Measurements from ENCODE around the gene FN3K. TPM values are rescaled to one million over a fixed set of nuclear protein-coding genes. Genes with fewer than 3 reads are reported as not detected.

The FN3K gene
- total RNA-seq, 4 donors from 2014 or later, result 3.4 to 22.7 (median 6.5) TPM

DNA sequence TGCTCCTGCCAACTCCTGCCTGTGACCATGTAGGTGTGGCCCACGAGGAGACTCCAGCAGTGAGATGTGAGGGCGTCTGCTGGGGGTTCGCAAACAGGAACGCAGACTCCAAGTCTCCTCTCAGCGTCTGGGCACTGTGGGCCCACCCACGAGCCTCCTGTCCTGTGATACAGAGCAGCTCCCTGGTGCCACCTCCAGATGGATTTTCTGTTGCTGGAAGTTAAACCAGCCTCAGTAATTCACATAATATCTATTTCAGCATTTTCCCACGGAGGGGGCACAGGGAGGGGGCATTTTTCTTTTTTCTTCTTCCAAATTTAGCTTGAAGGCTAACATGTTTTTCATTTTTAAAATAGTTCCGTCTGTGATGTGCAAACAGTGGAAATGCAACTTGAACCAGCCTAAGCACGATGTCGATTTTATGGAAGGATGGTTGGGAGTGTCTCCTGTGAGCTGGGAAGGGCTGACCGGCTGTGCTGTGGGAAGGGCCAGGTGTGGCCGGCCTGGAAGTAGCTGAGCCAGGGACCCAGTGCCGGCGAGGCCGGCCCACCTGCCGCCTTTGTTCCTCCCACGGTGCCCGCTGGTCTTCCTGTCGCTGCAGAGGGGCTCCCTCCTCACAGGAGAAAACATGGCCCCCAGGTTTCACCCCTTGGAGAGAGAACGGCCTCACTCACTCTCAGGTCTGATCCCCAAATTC lies 33.0 kb upstream of the FN3K start:
- 63% methylated on average over 17 of the region's 20 CpGs for WGBS
- no peaks in the 10 kb centered on the region for H3K27me3 ChIP-seq
- intact Hi-C loops (cut with DNase I), result no loop called here
- no peak overlapping the region for H3K27ac ChIP-seq (replicated peaks in 1 of 4)
- no peak overlapping the region for H3K4me3 ChIP-seq
- TF ChIP-seq POLR2AphosphoS5 (IDR thresholded peaks at IDR 0.05), result no peak
- TF ChIP-seq, protein P1, sequence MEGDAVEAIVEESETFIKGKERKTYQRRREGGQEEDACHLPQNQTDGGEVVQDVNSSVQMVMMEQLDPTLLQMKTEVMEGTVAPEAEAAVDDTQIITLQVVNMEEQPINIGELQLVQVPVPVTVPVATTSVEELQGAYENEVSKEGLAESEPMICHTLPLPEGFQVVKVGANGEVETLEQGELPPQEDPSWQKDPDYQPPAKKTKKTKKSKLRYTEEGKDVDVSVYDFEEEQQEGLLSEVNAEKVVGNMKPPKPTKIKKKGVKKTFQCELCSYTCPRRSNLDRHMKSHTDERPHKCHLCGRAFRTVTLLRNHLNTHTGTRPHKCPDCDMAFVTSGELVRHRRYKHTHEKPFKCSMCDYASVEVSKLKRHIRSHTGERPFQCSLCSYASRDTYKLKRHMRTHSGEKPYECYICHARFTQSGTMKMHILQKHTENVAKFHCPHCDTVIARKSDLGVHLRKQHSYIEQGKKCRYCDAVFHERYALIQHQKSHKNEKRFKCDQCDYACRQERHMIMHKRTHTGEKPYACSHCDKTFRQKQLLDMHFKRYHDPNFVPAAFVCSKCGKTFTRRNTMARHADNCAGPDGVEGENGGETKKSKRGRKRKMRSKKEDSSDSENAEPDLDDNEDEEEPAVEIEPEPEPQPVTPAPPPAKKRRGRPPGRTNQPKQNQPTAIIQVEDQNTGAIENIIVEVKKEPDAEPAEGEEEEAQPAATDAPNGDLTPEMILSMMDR (IDR thresholded peaks at IDR 0.05), result no peak
- TF ChIP-seq POLR2A (IDR thresholded peaks at IDR 0.05; ENCODE audit: low read depth), result no peak
- no peak for TF ChIP-seq EP300 (IDR thresholded peaks at IDR 0.05)
- H3K9me3 ChIP-seq, result no peaks in the 10 kb centered on the region
- H3K4me1 ChIP-seq, result peaks cover 8 to 25% (median 16%) of the 10 kb centered on the region in 4 donors
- DNase-seq (ENCODE audit: extremely low spot score), result no peak
- no peaks in the 10 kb centered on the region for H3K36me3 ChIP-seq

DNA sequence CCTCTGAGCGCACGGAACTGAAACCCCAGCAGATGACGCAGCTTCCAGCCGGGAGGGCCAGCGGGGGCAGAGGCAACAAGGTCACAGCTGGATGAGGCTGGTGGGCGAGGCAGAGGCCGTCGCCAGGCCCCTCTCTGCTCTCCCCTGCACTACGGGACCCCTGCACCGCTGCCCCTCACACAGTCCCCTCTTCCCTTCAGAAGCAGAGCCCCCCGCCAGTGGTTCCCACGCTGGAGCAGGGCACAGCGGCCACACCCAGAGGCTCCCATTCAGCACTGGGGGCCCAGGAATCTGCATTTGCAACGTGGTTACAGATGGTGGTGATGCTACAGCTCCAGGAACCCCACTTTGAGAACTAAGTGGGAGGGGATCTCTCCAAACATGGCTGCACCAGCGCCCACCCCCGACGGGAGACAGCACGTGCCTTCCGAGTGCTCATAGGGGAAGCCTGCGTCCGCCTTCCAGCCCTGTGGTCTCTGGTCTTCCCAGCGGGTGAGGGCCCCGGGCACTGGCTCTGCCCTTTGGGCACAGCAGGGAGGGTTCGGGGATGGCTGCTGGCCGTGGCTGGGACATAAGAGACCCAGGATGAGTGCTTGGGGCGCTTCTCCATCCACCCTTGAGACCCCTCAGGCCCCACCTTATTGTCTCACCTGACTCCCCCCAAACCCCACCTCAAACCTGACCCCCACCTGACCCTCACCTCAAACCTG lies 32.2 kb upstream of the FN3K start:
- Histone ChIP-seq H3K4me1 (peaks cover 4 to 23% (median 13%) of the 10 kb centered on the region in 4 donors), H3K36me3 (no peaks in the 10 kb centered on the region), H3K27ac (replicated peaks in 1 of 4) (no peak overlapping the region), H3K4me3 (no peak overlapping the region), H3K9me3 (no peaks in the 10 kb centered on the region), H3K27me3 (no peaks in the 10 kb centered on the region)
- no peak for DNase-seq (ENCODE audit: extremely low spot score)
- 85% methylated on average over 12 of the region's 26 CpGs for WGBS
- intact Hi-C loops (cut with DNase I), result no loop called here
- TF ChIP-seq, protein P1 (IDR thresholded peaks at IDR 0.05), result no peak
- TF ChIP-seq POLR2AphosphoS5 (IDR thresholded peaks at IDR 0.05) (no peak), EP300 (IDR thresholded peaks at IDR 0.05) (no peak), POLR2A (IDR thresholded peaks at IDR 0.05; ENCODE audit: low read depth) (no peak)

DNA sequence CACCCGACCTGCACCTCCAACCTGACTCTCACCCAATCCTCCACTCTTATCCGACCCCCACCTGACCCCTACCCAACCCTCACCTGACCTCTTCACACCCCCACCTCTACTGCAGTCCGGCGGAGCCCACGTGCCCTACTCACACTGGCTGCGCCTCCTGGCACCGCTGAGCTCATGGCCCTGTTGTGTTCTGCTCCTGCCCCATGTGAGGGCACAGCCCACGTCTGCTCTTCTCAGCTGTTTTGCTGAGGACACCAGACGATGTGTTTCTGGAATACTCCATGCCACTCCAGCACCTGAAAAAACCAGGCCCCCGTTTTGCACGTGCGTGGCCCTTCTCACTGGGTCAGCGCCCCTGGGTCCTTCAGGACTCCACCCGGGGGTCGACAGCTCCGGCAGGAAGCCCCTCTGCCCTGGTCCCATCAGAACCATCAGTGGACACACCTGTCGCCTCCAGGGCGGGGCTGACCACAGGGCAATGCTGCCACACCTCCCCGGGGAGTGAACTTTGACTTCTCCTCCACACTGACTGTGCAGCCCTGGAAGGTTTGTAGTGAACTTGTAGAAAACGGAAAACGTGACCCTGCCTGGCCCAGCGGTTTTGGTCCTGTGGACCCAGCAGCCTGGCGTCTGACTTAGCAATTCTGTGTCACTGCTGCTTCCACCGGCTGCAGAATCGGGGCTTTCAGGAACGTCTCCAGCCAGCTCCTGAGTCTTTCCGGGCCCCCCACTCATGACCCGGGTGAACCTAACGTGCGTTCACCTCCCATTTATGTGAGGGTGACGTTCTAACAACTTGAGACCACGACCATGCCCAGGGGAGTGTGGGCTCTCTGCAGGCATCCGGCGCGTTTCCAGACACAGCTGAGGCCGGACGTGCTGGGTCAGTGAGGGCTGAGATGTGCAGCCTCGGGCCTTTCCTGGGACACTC lies 31.2 kb upstream of the FN3K start:
- Histone ChIP-seq H3K4me1 (peaks cover 3 to 20% (median 11%) of the 10 kb centered on the region in 4 donors), H3K4me3 (no peak overlapping the region), H3K9me3 (no peaks in the 10 kb centered on the region), H3K36me3 (no peaks in the 10 kb centered on the region), H3K27me3 (no peaks in the 10 kb centered on the region), H3K27ac (replicated peaks in 1 of 4) (no peak overlapping the region)
- TF ChIP-seq EP300 (IDR thresholded peaks at IDR 0.05), result no peak
- TF ChIP-seq, protein P1 (IDR thresholded peaks at IDR 0.05), result no peak
- 87% methylated on average over 26 of the region's 38 CpGs for WGBS
- intact Hi-C loops (cut with DNase I), result no loop called here
- DNase-seq (ENCODE audit: extremely low spot score), result no peak

DNA sequence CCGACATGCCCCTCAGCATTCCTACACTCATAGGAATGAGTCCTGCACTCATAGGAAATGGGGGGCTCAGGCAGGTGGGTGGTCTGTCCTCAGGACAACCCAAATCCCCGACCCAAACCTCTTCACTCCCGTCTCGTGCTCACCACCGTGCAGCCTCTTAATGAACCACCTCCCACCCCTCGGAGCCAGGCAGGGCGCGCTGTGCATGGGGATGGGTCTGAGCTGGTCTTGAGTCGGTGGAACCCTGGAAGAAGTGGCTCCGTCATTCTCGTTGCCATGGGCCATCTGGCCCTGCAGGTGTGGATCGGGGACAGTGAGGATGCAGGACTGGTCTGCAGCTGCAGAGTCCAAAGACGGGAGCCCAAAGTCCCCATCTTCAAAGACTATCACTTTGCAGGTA lies 30.5 kb upstream of the FN3K start:
- TF ChIP-seq POLR2A (IDR thresholded peaks at IDR 0.05; ENCODE audit: low read depth) (no peak), EP300 (IDR thresholded peaks at IDR 0.05) (no peak), POLR2AphosphoS5 (IDR thresholded peaks at IDR 0.05) (no peak)
- Histone ChIP-seq H3K4me3 (no peak overlapping the region), H3K9me3 (no peaks in the 10 kb centered on the region), H3K27ac (replicated peaks in 1 of 4) (no peak overlapping the region), H3K27me3 (no peaks in the 10 kb centered on the region), H3K36me3 (no peaks in the 10 kb centered on the region), H3K4me1 (peaks cover 0 to 14% (median 6%) of the 10 kb centered on the region in 4 donors)
- intact Hi-C loops (cut with DNase I), result no loop called here
- DNase-seq (ENCODE audit: extremely low spot score), result no peak
- 74% methylated on average over 10 of the region's 13 CpGs for WGBS

DNA sequence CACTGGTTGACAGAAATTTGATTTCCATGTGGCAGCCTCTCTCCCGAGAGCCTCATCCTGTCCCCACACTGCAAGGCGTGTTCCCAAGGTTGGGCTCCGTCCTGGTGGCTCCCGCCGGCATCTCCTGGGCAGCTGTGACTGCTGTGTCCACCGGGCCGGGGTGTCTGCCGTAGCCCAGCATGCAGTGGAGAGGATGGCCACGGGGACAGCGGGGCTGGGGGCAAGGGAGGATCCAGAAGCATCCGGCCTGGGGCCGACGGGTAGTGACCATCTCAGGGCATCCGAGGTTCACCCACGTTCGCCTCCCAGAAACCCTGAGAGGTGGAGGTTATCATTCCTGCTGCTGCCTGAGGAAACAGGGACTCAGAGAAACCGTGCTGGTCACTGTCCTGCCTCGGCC lies 29.7 kb upstream of the FN3K start:
- intact Hi-C loops (cut with DNase I), result no loop called here
- 93% methylated on average over 14 of the region's 18 CpGs for WGBS

More for the DNA sequence above, 29.7 kb upstream of the FN3K start:
- Histone ChIP-seq H3K36me3 (no peaks in the 10 kb centered on the region), H3K9me3 (no peaks in the 10 kb centered on the region), H3K27me3 (no peaks in the 10 kb centered on the region), H3K4me3 (no peak overlapping the region), H3K4me1 (peaks cover 0 to 14% (median 5%) of the 10 kb centered on the region in 4 donors), H3K27ac (replicated peaks in 1 of 4) (no peak overlapping the region)
- TF ChIP-seq, protein P1 (IDR thresholded peaks at IDR 0.05), result no peak
- no peak for TF ChIP-seq EP300 (IDR thresholded peaks at IDR 0.05)
- TF ChIP-seq POLR2AphosphoS5 (IDR thresholded peaks at IDR 0.05), result no peak
- no peak for TF ChIP-seq POLR2A (IDR thresholded peaks at IDR 0.05; ENCODE audit: low read depth)
- DNase-seq (ENCODE audit: extremely low spot score), result no peak

All from esophagus muscularis mucosa (tissue), 4 donors.